HG03039 (cell line): ENCODE data around the gene RSPH9.
"Not testable (repeated sequence)": the region's sequence is repeated elsewhere in the genome, so short reads cannot be mapped to it uniquely, and the experiment has no call there.

Experiments
- ATAC-seq: cut with Tn5 transposase; IDR thresholded peaks from one replicate; pipeline ENCODE4 v1.9.1; 2021; ENCODE audit warnings: mild to moderate bottlenecking, moderate library complexity; ENCODE audit not compliant: unreplicated experiment

Gene RSPH9

DNA sequence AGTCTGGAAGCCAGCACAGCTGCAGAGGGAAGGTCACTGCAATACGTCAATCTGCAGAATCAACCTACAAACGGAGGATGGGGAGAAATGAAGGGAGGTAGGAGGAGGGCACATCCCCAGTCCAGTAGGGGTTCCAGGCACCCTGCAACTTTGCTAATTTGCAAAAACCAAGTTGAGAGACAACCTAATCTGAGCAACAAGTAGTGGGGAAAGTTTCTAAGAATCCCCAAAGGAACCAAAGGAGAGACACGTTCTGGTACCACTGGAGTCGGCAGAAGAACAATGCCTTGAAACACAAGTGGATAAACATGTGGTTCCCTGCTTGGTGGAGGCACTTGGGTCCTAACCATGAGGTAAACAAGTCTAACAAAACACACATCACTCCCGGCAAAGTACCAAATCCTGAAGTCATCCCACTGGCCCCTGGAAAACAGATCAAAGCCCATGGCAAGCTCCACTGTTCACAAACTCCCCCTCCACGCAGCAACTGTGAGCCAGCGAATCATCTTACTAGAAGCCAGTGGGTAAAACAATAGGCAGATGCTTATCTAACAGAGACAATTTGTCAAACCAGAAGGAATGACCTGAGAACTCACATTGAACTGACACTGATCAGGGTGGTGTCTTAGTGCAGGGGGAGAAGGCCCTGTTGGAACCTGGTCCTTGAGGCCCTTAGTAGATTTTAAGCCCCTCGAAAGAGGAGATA lies 38.0 kb downstream of the RSPH9 start:
- ATAC-seq = no peak

GRCh38 chr6:43683708-43684455 lies 39.0 kb downstream of the RSPH9 start:
- ATAC-seq = no peak

DNA sequence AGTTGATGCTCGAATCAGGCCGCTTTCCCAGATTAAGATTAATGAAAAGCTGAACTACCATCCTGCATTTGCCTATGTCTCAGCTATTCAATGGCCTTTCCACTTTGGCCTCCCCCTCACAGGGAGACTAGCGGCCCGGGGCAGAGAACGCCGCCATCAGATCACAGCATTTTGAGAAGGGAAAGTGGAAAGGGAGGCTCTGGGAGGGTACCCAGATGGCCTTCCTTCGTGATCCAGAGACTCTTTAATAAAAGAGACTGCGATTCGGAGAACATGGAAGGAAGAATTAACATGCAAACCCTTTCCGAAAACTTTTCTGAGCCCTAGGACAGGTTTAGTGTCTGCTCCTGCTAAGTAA lies 42.2 kb downstream of the RSPH9 start:
- no peak for ATAC-seq

DNA sequence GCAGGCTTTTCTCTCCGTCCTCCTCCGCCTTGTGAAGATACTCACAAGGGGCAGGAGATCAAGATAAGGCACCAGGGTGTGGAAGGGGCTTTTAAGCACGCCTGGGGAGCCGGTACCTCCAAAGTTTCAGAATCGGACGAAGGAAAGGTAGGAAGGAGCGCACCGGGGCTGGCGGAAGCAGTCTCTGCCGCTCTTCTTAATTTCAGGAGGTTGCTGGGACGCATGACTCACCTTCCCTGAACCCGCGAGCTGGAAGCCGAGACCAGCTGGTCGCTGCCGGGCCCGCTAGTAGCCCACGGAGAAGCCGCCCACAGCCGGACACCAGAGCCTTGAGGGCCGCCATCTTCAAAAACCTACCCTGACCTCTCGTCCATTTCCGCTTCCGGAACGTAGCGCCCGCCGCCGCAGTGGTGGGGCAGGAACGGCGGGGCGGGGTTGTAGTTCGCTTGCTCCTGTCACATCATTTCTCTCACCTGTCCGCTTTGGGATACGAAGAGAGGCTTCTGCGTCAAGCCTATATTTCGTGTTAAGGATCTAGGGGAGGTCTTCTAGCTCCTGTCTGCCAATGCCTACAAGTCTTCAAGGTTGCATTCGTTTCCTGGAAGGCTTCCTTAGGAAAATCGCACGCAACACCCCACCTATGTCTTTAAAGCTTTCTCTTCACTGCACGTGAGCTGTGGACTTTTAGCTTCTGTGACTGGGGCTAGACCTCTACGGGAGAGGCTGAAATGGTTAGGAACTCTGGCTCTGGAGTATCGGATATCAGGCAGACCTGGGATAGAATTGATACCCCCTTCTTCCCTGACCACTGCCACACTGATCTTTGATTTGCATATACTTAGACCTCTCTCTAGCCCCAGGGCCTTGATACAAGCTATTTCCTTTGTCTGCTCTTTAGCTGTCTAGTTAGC lies 42.9 kb downstream of the RSPH9 start, which contains the start of gene MRPS18A:
TSS of gene MRPS18A (minus strand) at position 355 of the 911 bp plus-strand sequence. CDS start at position 343, 12 bp downstream.
- ATAC-seq = peak; percentile 86

DNA sequence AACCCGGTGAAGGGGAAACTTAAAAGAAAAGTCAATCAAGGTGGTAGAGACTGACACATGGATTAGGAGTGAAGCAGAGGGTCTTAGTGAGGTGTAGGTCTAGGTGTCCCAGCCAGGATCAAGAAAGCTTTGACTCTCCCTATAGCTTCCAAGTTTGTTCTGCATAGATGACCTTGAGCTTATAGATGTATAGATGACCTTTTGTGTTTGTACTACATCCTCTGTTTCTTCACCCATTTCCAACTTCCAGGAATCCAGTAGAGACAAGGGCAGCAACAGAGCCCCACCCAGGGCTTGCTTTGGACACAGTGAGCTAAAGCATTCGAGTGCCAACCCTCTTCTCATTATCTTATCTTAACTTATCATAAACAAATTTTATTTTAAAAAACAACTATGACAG lies 44.6 kb downstream of the RSPH9 start:
- no peak for ATAC-seq

DNA sequence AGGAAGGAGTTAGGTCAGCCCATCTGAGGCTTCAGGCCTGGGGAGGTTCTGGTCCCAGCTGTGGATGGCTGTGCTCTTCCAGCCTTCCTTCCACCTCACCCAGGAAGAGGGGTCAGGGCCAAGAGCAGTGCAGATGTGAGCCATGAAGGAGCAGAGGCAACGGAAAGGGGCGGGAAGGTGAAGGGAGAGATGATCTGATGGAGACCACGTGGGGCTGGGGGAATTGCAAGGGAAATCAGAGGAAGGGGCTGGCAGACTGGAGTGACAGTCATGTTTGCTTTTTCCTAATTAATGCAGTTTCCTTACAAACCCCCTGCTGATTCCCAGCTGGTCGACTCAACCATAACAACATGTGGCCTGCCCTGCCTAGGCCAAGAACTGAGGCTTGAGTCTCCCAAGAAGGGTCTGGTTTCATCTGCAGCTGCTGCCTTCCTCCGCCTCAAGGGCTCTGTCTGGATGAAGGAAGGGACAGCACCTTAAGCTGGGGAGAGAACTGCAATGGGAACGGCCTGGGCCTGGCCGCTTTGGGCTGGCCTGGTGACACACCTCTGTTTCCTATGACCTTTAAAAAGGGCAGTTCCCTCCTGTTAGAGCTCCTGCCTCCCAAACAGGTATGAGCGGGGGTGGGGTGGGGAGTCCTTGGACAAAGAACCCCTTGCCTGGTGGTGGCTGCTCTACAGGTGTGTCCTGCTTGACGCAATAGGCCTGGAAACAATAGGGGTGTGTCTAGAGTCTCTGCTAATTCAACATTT lies 50.6 kb downstream of the RSPH9 start:
- no peak for ATAC-seq

- ATAC-seq = no peak
Observed at GRCh38 chr6:43695967-43696291, 51.1 kb downstream of the RSPH9 start.

DNA sequence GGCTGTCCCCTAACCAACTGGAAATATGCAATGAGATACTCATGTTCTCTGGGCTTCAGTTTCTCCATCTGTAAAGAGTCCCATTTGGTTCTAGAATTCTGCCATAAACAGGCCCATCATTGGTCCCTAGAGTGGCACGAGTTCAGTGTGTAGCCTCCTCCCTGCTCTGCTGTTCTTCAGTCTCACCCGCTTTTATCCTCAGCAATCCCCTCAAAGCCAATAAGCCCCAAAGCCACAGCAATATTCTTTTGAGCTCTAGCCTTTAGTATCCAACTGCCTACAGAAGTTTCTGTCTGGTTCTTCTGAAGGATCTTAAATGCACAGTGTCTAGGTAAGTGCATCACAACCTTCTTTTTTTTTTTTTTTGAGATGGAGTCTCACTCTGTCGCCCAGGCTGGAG lies 52.6 kb downstream of the RSPH9 start:
- no peak for ATAC-seq

DNA sequence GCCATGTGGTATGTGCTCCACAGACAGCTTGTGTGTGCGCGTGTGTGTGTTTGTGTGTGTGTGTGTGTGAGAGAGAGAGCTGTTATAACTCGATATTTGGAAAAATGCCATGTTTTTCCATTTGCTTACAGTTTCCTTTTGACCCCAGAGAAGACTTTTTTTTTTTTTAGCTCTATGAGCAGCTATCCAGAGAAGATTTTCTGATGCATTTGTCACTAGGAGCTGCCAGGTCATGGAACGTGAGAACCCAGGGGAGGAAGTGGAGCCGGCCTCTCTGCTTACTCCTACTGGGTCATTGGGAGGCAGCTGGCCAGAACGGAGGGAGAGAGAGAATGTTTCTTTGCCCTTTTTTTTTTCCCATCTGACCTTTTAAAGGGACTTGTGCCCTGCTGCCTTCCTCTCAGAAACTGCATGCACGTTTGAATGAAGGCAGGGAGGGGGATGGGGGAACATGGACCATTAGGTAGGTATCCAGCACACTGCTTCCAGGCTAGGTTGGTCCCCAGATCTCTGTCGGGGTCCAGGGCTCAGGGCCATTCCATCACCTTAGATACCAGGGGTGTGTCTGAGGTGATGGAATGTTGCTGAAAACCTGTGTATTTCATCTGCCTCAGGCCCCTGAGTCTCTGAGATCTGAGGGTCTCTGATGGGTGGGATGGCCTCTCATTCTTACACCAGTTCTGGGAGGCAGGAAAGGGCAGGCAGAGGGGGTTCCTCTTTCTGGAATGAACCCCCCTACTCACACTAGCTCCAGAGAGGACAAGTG lies 53.9 kb downstream of the RSPH9 start:
- ATAC-seq = no peak

DNA sequence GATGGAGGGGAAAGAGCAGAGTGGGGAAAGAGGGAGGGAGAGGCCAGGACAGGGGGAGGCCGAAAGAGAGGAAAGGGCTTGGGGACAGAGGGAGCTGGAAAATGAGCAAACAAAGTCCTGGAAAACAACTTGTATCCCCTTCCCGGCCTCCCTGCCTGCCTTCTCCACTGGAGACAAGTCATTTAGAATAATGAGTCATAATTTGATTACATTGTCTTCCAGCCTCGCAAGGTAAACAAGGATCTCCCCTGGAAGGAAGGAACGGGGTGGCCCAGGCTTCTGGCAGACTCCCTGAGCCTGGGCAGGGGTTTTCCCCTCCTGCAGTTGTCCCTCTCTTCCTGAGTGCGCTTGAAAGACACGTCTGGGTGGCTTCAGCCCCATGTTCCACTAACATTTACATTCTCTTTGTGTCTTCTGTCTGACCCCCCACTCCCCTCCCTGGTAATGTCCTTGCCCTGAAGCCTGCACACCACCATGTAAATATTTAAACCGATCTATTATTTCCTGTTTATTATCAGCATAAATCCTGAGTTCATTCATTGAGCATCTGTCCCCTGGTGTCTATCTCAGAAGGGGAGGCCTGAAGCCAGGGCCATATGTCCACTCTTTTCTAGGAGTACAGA lies 54.8 kb downstream of the RSPH9 start:
- ATAC-seq = no peak

GRCh38 chr6:43700939-43701560 lies 56.2 kb downstream of the RSPH9 start:
- ATAC-seq = not testable (repeated sequence)

DNA sequence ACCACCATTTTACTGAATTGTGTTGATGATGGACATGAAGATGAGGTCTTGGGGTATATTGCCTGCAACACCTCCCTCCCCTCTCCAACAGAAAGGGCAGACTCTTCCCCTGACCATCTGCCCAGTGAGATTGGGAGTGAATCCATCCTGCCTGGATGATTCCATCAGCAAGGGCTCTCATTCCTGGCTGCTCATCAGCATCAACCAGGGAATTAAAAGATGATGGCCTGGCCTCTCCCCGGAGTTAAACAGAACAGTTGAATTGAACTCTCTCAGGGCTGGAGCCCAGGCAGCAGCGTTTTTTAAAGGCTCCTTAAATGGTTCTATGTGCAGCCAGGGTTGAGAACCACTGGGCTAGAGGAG lies 57.3 kb downstream of the RSPH9 start:
- no peak for ATAC-seq

DNA sequence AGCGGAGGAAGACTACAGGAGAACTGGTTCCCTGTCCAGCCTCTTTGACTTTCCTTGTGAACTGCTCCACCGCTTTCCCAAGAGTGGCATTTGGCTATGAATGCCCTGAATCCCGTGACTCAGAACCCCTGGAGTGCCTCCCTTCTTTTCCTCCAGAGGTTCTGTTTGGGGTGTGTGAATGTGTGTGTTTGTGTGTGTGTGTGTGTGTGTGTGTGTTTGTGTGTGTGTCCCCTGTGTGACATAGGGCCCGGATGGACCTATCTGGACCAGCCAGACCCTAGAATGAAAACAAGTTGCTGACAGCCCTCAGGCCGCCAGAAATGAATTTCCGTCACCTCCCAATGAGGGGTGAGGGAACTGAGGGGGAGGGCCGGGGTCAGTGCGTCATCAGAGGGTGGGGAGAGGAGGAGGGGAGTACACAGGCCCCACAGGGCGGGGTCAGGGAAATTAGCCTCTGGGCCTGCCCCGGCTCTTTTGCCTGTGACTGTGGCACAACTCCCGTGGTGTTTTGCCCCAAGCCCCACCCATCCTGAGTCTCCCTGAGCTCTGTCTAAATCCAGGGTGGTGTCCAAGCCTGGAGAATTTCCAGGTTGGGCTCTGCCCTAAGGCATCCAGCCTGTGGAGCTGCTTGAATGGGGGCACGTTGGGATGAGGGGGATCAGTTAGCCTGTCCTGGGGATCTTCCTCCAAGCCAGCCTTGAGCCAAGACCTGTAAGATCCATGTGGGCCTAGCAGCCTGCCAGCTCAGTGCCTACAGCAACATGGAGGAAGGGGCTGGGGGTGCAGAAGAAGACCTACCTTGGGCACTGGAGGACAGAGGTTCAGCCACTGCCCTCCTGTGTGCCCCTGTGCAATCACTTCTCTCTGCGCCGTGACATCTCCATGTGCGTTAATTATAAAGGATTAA lies 58.0 kb downstream of the RSPH9 start:
- ATAC-seq = no peak

DNA sequence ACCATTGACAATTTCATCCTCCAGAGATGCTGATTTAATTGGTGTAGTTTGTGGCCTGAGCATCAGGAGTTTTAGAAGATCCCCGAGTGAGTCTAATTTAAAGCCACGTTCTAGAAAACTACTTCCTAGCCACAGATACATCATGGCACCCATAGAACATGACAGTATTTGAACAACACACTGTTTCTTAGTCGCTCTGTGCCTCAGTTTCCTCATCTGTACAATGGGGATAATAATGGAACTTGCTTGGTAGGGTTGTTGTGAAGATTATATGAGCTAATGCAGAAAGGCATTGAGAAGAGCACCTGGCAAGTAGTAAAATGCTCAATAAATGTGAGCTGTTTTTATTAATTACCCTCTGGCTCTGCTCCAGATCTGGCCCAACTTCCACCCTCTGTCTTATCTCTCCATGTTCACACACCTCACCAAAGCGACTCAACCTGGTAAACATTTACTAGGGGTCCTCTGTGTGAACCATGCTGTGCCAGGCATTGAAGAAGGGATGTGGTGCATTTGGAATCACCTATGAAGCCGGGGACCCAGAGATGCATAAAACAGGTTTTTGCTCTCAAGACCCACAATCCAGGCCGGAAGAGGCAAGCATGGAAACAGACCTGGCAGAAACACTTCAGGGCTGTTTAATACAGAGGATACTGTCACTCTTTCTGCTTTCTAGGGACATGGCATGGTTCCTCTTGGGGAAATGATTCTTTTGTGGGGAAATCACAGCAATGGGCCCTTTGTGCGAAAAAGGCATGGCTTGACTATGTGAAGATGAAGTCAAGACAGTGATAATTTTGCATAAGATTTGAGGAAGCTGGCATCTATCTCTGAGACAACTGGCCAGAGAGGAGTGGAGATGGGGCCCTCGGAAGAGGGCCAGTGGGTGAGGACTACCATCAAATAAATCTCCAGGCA lies 58.9 kb downstream of the RSPH9 start:
- ATAC-seq = no peak

DNA sequence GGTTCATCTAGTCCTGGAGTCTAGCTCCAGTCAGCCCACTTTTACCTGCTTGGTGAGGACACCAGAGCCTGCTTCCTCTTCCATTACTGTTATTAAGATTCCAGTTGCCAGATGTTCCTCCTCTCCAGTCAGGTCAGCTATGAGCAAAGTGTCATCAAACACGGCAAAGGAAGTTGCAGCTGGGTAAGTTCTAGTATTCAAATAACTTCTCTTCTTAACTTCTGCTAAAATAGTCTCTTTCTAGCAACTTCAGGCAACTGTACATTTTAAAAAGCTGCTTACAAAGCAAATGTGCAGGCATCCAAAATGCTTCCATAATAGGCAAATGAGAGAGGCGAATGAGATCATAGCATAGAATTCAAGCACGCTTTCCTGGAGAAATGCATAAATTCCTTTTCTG lies 61.2 kb downstream of the RSPH9 start:
- no peak for ATAC-seq

- no peak for ATAC-seq
Observed at GRCh38 chr6:43706788-43707187, 62.0 kb downstream of the RSPH9 start.

- no peak for ATAC-seq
Observed at GRCh38 chr6:43707269-43707668, 62.4 kb downstream of the RSPH9 start.
